Measurements from ENCODE around the gene GTPBP4.

GRCh38 chr10:947881-948280 is 40.4 kb upstream of the GTPBP4 start:
- TF ChIP-seq CTCF (IDR thresholded peaks at IDR 0.05): no peak
- TF ChIP-seq POLR2A (IDR thresholded peaks at IDR 0.05): no peak
